ENCODE measurements around the gene ACBD4. TPM values are rescaled to one million over a fixed set of nuclear protein-coding genes. Genes with fewer than 3 reads are reported as not detected.
"Not testable (repeated sequence)": the region's sequence is repeated elsewhere in the genome, so short reads cannot be mapped to it uniquely, and the experiment has no call there.

ACBD4 gene
- total RNA-seq, 1 experiment from 2014 or later, result 12.0 TPM

DNA sequence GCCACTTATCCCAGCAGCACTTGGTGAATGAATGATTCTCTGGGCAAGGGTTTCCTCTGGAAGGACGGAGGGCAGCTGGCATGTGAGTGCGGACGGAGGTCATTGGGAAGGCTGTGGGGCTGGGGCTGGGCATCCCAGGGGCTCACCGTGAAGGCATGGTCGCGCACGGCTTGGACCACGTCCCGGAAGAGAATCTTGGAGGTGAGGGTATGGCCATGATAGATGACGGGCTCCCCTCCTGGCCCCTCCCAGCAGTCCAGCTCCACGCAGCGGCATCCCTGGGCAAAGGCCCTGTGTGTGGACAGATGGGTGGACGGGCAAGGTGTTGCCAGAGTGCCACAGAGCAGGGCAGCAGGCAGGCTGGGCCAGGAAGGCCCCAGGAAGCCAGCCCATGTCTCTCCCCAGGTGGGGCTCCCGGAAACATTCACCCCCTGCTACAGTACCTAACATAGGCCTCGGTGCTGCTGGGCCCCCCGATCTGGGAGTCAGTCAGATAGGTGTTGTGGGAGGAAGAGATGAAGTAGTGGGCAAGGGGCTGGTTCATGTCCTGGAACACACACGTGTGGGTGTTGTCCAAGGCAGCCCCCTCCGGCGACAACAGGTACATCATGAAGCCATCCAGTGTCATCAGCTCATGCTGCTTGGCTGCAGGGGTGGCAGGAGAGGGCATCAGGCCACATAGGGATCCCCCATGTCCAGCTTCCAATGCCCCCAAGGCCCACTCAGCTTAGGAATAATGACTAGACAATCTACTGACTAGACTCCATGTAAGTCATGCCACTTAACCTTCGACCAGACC lies 17.4 kb upstream of the ACBD4 start:
- DNase-seq (ENCODE audit: extremely low read depth, low read depth), result no peak

DNA sequence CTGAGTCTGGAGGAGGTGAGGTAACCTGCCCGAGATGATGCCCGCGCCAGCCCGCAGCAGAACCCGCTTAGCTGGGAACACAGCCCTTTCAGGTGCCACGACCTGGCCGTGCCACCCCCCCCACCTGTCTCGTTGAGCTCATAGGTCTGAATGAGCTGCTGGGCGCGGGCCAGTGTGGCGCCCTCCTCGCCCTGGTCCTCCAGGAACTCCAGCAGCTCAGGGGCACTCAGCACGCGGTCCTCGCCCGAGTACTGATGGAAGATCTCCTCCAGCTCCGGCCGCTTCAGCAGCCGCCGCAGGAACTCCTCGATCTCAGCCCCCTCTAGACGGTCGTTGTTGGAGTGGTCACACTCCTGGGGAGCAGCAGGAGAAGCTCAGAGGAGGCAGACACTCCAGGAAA lies 16.8 kb upstream of the ACBD4 start:
- DNase-seq (ENCODE audit: extremely low read depth, low read depth), result no peak

DNA sequence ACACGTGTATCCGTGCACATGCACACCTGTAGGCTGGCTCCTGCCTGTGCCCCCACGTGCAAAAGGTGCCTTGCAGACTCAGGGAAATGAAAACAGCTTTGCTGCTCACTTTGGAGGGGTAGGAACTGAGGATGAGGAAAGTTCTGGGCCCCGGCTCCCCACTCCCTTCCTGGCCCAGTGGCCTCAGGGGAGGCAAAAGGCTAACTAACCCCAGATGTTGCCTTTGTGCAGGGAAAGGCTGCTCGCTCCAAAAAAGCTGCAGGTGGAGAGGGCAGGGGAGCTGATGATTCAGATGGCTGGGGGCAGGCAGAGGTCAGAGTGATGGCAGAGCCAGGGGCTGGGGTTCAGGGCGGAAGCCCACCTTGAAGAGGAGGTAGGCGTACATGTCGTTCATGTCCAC lies 15.5 kb upstream of the ACBD4 start:
- no peak for DNase-seq (ENCODE audit: extremely low read depth, low read depth)

DNA sequence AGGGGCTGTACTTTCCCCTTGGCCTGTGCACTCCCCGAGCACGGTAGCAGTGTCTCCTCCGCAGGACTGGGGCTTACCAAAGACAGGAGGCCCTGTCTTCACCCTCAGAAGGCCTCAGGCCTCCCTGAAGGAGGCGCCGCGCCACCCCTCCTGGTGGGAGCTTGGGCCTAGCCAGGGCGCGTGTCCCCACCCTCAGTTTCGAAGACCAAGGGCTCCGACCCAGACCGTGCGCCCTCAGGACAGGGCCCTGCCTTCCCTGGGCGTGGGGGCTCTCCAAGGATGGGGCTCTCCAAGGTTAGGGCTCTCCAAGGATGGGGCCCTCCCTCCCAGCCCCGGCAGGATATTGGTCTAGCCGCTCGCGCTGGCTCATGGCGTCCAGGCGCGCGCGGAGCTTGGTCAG lies 14.9 kb upstream of the ACBD4 start:
- no peak for DNase-seq (ENCODE audit: extremely low read depth, low read depth)

DNA sequence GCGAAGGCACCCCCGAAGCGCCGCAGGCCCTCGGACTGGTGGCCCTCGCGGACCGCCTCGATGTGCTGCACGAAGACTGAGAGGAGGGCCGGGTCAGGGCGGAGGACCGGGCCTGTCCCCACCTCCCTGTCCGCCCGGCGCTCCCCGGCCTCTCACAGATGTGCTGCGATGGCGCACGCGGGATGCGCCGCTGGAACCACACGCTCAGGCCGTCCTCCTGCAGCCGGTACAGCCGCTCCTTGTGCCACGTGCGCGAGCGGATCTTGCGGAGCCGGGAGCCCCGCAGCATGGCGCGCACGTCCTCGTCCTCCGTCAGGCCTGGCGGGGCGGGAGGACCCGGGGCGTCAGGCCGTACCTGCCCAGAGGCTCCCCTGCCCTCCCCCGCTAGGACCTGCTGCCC lies 14.4 kb upstream of the ACBD4 start:
- no peak for DNase-seq (ENCODE audit: extremely low read depth, low read depth)

DNA sequence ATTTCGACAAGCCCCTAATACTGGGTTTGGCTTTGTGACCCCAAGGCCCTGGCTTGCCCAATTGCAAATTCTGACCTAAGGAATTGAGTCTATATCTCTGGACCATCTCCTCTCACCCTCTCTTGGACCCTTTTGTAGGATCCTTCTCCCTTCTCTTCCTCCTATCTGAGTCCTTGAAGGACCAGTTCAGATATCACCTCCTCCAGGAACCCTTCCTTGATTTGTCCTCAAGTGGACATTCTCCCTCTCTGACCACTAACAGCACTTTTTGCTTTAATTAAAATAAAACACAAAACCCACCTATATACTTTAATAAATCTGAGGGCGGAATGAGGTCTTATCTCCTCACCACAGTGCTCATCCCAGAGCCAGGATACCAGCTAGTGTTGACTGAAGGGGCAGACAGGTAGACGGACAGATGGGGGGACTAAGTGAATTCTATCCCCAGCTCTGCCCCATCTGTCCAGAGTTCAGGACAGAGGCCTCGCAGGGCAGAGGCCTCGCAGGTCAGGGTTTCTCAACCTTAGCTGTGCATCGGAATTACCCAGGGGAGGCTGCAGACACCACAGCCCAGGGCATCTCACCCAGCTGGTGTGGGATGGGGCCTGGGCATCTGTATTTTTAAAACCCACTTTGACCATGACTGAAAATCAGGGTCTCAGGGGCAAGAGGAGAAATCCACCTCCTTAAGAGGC lies 12.3 kb upstream of the ACBD4 start:
- DNase-seq (ENCODE audit: extremely low read depth, low read depth), result no peak

DNA sequence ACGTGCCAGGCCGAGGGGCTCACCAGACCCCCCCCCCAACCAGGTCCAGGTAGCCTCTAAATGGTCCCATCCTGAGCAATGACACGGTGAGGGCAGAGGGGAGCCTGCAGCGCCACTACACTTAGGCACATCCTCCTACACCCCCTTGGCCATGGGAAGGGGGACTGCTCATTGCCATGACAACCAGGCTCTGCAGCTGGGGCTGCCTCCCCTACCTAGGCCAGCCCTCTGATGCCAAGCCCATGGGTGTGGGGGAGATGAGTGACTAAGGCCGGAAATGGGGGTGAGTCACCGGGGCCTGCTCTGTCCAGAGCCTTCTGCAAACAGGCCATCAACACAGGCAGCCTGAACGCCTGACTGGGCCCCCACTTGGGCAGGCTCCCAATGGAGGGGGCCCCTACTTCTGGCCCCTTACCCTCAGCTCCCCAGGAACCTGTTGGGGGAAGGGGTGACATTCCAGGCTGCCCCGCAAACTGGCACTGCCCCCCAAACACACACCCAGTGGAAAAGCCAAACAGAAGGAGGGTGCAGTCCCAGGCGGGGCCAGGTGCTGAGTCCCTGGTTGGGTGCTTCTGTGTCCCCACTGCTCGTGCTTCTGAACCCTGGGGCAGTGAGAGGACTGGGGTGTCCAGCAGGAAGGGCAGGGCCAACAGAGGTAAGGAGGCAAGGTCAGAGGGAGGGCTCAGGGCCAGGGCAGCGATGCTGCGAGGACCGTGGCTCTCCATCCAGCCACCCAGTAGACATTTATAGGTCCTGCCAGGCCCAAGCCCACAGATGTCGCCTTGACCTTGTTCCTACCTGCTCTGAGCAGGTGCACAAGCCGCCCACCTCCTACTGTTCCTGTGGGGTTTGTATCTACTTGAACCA lies 11.3 kb upstream of the ACBD4 start:
- peak; percentile 84 for DNase-seq (ENCODE audit: extremely low read depth, low read depth)

DNA sequence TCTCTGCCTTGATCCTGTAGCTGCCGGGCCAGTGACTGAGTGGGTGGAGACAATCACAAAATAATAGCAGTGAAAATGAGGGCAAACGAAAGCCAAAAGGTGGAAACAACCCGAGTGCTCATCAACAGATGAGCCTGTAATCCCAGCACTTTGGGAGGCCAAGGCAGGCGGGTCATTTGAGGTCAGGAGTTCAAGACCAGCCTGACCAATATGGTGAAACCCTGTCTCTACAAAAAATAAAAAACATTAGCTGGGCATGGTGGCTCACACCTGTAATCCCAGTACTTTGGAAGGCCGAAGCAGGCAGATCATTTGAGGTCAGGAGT lies 10.7 kb upstream of the ACBD4 start:
- not testable (repeated sequence) for DNase-seq (ENCODE audit: extremely low read depth, low read depth)

DNA sequence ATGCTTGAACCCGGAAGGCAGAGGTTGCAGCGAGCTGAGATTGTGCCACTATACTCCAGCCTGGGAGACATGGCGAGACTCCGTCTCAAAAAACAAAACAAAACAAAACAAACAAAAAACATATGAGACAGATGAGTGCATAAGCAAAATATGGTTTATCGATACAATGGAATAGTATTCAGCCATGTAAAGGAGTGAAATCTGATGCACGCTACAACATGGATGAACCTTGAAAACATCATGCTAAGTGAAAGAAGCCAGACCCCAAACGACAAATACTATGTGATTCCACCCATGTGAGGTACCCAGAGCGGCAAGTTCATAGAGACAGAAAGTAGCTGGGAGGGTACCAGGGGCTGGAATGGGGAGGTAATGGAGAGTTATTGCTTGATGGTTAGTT lies 10.0 kb upstream of the ACBD4 start:
- DNase-seq (ENCODE audit: extremely low read depth, low read depth), result no peak

DNA sequence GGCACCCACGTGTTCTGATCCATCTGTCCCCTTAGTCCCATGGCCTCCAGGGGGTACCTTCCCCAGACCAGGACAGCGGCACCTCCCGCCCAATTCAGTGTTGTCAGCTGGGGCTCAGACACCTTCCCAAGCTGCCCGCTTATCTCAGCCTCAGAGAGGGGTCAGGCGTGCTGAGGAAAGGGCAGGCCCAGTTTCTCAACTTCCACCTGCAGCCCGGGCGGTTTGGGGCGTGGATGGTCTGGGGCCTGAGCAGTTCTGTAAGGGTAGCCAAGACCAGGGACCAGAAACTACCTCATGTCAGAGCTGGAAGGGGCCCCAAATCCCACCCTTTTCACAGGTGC lies 8.3 kb upstream of the ACBD4 start:
- DNase-seq (ENCODE audit: extremely low read depth, low read depth), result no peak

DNA sequence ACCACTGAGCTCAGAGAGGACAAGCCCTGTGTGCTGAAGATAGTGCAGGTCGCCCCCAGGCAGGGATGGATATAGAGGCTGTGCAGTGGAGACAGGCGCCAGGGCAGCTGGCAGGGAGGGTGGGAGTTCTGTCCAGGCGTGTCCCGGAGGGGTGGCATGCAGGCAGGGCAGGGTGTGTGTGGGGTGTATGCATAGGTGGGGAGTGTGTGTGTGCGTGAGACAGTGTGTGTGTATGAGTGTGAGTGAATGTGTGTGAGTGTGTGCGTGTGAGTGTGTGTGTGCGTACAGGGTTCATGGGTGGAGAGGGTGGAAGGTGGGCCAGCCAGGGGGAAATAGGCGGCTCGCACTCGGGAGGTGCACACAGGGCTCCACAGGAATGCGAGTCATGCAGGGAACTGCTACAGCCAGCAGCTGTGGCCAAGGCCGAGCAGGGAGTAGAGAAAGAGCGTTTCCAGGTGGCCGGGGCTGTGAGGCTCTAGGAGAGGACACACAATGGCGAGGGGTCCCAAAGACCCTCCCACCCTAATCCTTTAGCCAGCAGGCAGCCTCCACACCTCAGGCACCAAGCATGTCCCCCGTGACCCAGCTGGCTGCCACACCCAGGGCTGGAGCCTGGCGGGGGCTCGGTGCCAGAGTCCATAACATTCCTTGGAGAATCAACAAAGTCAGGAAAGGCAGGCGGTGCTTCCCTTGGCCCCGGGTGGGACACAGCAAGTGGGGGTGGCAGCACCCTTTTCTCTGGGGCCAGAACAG lies 7.8 kb upstream of the ACBD4 start:
- peak; percentile 49 for DNase-seq (ENCODE audit: extremely low read depth, low read depth)

DNA sequence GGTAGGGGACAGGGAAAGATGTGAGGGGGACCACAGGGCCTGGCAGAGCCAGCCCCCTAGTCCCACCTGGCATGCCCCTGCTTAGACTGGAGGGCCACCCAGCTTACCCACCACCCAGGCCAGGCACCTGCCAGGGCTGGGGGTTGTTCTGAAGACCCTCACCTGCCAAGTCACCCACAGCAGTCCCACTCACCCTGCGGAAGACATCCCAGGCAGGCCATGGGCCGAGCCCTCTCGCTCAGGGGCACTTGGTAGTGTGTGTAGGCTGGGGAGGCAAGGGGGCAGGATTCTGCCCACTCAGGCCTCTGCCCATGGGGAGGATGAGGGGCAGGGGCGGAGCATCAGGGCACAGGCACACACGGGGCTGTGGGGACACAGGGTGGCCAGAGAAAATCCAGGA lies 7.2 kb upstream of the ACBD4 start:
- no peak for DNase-seq (ENCODE audit: extremely low read depth, low read depth)

DNA sequence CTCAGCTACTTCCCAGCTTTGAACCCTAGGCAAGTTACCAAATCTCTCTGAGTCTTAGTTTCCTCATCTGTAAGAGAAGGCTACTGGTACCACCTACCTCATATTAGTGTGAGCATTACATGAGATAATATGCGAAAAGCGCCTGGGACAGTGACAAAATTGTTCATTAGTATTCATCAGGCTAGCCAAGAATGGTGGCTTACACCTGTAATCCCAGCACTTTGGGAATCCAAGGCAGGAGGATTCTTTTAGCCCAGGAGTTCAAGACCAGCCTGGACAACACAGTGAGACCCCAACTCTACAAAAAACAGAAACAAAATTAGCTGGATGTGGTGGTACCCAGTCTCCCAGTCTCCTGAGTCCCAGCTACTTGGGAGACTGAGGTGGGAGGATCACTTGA lies 6.5 kb upstream of the ACBD4 start:
- DNase-seq (ENCODE audit: extremely low read depth, low read depth), result no peak

DNA sequence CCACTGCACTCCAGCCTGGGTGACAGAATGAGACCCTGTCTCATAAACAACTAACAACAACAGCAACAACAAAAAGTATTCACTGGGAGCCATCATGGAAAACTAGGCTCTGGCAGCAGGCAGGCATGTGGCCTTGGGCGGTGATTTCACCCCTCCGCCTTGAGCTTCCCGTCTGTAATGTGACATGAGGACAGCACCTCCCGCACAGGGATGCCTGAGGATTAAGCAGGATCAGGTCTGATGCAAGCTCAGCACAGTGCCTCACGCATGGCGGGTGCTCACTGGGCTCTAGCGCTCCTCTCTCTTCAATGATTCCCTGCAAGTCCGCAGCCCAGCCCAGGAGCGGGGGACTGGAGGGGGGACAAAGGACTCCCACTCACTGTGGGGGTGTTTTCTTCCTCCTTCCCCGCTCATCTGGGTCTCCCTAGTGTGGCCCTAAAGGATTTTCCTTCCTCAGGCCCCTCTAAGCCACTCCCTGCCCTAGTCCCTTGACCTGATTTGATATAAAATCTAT lies 6.0 kb upstream of the ACBD4 start:
- DNase-seq (ENCODE audit: extremely low read depth, low read depth), result peak; percentile 65

DNA sequence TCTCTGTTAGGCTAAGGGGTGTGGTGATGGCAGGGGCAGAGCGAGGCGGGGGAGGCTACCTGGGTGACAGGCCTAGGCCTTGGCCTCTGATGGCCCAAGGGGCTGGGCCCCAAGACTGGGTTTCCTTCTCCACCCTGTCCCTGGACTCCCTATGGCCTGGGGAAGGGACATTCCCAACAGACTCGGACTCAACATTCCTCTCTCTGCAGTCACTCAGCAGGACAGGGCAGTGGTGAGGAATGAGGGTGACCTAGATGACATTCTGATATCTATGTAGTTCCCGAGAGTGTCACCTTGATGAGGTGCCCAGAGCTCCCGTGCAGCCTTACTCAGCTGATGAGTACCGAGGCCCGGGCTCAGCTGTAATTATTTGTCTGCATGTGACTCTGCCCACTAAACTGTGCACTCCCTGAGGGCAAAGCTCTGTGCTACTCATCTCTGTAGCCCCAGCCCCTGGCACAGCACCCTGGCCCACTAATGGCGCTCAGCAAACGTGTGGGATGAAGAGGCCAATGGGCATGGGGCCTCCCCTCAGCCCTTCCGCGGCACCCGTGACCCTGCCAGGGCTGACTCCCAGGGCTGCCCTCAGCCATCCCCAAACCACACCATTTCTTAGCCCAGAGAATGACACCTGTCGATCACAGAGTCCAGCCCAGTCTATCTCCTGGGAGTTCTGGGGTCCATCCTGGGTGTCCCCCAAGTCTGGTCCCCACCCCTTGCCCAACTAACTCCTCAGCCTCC lies 5.4 kb upstream of the ACBD4 start:
- no peak for DNase-seq (ENCODE audit: extremely low read depth, low read depth)

DNA sequence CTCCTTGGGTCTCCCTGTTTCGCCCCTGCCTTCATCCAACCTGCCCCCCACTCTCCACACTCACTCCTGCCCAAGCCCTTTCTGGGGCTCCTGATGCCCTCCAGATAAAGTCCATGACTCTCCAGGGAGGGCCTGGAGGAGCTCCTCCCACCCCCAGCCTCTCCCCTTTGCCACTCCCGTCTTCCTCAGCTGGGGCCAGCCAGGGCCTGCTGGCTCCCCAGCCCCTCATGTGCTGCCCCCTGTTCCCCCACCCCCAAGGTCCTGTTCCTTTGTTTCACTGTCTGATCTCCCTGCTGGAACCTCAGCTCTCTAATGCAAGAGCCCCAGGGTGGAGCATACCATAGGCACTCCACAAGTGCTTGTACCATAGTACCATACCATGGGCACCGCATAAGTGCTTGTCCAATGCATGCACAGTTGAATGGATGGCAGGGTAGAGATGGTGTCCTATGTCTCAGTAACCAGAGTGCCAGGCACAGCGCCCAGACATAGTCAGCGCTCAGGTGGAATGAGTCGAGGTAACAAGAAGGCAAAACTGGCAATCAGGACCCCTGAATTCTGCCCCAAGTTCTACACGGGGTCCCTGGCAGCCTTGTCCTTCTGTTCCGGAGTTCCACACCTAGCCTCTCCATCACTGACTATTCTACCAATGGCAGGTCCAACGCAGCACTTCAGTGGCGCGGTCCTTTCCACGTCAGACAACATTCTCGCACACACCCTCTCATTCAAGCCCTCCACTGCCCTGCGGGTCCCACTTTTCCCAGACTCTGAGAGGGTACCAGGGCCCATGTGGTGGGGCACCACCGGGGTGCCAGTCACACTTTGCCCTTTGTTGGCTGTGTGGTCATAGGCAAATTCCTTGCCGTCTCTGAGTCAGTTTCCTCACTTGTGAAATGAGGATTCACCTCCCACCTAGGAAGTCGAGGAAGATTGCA lies 4.5 kb upstream of the ACBD4 start:
- DNase-seq (ENCODE audit: extremely low read depth, low read depth), result no peak

DNA sequence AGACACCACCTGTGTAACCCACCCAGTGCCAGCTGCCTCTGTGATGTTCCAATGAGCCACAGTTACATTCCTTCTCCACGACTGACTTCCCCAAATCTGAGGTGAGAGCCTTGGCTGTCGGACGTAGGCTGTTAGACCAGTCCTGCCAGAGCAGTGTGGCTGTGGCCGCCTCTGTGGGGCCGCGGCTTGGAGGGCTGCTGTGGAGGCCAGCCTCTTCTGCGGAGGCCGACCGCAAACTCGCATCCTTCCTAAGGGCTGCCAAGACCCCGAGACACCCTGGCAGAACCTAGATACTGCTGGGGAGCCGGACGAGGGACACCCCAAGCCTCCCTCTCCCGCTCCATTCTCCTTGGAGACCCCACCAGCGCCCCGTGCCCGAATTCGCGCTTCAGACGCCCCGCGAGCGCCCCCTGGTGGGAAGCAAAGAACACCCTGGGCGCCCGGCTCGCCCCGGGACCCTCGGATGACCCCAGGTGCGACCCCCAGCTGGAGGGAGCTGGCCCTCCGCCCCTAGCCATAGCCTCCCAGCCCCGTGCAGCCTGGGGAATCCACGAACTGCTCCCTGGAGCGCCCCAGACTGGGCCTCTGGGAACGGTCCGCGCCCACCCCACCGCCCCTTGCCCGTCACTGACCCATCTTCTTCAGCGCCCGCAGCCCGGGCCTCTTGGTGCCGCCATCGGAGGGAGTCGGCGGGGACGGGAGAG lies 3.7 kb upstream of the ACBD4 start:
- DNase-seq (ENCODE audit: extremely low read depth, low read depth), result no peak

DNA sequence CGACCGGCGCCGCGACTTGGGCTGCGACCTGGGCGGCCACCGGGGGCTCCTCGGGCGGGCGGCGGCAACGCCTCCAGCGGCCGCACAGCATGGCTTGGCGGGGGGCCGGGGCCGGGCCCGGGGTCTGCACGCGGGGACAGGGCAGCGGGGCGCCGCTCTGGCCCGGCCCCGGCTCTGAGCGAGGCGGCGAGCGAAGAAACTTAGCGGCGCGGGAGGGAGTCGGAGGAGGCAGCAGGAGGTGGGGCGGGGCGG lies 3.2 kb upstream of the ACBD4 start, which contains the start of gene PLCD3:
Gene PLCD3, minus strand, starts transcription at position 196 of the 252 bp plus-strand sequence. Its CDS starts 105 bp downstream, at position 91.
- DNase-seq (ENCODE audit: extremely low read depth, low read depth), result no peak

All from NCI-H460 (cell line).